ENCODE measurements around the gene ADCY2. TPM values are rescaled to one million over a fixed set of nuclear protein-coding genes. Genes with fewer than 3 reads are reported as not detected.

Gene ADCY2
- total RNA-seq, 3 donors from 2014 or later = 1.7 to 14.8 (median 2.2) TPM

DNA sequence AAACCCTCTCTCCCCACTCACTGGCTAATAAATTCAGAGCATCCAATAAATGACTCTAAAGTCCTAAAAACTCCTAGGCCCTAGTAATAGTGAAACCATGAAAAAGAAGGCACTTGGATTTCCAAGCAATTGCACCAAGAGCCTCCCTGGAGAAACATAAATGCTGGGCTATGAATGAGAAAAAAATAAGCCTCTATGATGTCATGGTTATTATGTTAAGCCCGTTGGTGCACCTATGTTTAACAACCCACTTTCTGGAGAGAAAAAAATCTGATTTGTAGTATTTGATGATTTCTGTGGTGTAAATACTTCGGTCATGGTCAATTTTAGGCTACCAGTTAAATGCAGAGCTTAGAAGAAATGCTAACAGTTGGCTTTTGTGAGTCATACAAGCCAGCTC lies 446.6 kb downstream of the ADCY2 start:
- Histone ChIP-seq H3K9me3 (no peaks in the 10 kb centered on the region), H3K4me3 (no peak overlapping the region), H3K36me3 (ENCODE audit: low read depth) (no peaks in the 10 kb centered on the region), H3K4me1 (ENCODE audit: low read depth) (no peaks in the 10 kb centered on the region)
- ATAC-seq (no peak), DNase-seq (no peak)
- intact Hi-C loops (cut with DNase I, micrococcal nuclease) = no loop called here
- TF ChIP-seq, protein P1, sequence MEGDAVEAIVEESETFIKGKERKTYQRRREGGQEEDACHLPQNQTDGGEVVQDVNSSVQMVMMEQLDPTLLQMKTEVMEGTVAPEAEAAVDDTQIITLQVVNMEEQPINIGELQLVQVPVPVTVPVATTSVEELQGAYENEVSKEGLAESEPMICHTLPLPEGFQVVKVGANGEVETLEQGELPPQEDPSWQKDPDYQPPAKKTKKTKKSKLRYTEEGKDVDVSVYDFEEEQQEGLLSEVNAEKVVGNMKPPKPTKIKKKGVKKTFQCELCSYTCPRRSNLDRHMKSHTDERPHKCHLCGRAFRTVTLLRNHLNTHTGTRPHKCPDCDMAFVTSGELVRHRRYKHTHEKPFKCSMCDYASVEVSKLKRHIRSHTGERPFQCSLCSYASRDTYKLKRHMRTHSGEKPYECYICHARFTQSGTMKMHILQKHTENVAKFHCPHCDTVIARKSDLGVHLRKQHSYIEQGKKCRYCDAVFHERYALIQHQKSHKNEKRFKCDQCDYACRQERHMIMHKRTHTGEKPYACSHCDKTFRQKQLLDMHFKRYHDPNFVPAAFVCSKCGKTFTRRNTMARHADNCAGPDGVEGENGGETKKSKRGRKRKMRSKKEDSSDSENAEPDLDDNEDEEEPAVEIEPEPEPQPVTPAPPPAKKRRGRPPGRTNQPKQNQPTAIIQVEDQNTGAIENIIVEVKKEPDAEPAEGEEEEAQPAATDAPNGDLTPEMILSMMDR (IDR thresholded peaks at IDR 0.05) = no peak

DNA sequence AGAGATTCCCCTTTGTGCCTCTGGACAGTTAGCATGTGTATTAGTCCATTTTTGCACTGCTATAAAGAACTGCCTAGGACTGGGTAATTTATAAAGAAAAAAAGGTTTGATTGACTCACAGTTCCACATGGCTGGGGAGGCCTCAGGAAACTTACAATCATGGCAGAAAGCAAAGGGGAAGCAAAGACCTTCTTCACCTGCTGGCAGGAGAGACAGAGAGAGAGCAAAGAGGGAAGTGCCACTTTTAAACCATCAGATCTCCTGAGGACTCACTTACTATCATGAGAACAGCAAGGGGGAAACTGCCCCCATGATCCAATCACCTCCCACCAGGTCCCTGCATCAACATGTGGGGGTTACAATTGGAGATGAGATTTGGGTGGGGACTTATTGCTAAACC lies 449.0 kb downstream of the ADCY2 start:
- TF ChIP-seq, protein P1 (IDR thresholded peaks at IDR 0.05) = no peak
- Histone ChIP-seq H3K9me3 (no peaks in the 10 kb centered on the region), H3K36me3 (ENCODE audit: low read depth) (no peaks in the 10 kb centered on the region), H3K4me1 (ENCODE audit: low read depth) (peaks cover 3% of the 10 kb centered on the region), H3K4me3 (no peak overlapping the region)
- DNase-seq (no peak), ATAC-seq (no peak)
- intact Hi-C loops (cut with DNase I, micrococcal nuclease) = no loop called here

DNA sequence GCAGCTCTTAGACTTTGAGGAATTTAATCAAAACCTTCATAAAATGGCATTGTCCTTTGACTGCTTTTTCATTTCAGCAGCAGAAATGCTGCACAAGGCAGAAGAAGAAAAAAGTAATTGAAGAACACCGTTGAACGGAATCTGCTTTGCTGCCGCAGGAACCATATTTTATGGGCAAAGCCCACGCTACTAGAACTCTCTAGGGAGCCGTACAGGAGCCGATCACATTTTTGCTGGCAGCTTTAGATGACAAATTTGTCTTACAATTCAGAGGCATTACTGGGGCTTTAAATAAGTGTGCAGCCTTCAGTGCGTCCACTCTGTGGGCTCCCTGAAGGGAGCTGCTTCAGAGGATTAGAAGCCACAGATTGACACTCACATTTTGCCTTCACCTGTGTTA lies 449.6 kb downstream of the ADCY2 start:
- Histone ChIP-seq H3K4me1 (ENCODE audit: low read depth) (peaks cover 3% of the 10 kb centered on the region), H3K4me3 (no peak overlapping the region), H3K9me3 (no peaks in the 10 kb centered on the region), H3K36me3 (ENCODE audit: low read depth) (no peaks in the 10 kb centered on the region)
- no peak for ATAC-seq
- intact Hi-C loops (cut with DNase I, micrococcal nuclease) = no loop called here
- TF ChIP-seq, protein P1 (IDR thresholded peaks at IDR 0.05) = no peak
- no peak for DNase-seq

DNA sequence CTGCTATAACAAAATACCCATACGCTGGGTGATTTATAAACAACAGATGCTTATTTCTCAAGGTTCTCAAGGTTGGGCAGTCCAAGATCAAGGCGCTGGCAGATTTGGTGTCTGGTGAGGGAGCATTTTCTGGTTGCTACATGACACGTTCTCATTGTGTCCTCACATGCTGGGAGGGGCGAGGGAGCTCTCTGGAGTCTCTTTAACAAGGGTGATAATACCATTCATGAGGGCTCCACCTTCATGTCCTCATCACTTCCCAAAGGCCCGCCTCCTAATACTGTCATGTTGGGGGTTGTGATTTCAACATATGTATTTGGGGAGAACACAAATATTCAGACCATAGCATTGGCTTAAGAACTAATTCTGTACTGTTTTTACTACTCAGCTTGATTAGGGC lies 450.4 kb downstream of the ADCY2 start:
- H3K4me1 ChIP-seq (ENCODE audit: low read depth) = peaks cover 3% of the 10 kb centered on the region
- no peaks in the 10 kb centered on the region for H3K9me3 ChIP-seq
- intact Hi-C loops (cut with DNase I, micrococcal nuclease) = no loop called here
- DNase-seq = no peak
- ATAC-seq = no peak
- H3K4me3 ChIP-seq = no peak overlapping the region
- H3K36me3 ChIP-seq (ENCODE audit: low read depth) = no peaks in the 10 kb centered on the region
- TF ChIP-seq, protein P1 (IDR thresholded peaks at IDR 0.05) = no peak

DNA sequence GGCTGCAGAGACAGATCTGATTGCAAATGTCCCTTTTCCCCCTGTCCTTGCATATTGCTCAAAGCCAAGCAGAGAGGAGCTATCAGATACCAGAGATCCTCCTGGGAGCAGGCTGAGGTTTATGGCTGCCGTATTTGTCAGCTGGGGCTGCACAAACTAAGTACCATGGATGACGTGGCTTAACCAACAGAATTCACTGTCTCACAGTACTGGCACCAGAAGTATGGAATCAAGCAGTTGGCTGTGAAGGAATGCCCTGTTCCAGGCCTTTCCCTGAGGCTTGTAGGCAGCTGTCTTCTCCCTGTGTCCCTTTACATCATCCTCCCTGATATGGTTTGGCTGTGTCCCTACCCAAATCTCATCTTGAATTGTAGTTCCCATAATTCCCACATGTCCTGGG lies 452.4 kb downstream of the ADCY2 start:
- intact Hi-C loops (cut with DNase I, micrococcal nuclease) = no loop called here
- DNase-seq = no peak
- Histone ChIP-seq H3K4me3 (no peak overlapping the region), H3K4me1 (ENCODE audit: low read depth) (peaks cover 3% of the 10 kb centered on the region), H3K9me3 (no peaks in the 10 kb centered on the region), H3K36me3 (ENCODE audit: low read depth) (no peaks in the 10 kb centered on the region)
- no peak for ATAC-seq
- TF ChIP-seq, protein P1 (IDR thresholded peaks at IDR 0.05) = no peak

Data from mucosa of descending colon (tissue), 3 donors.